Measurements from ENCODE around the gene SORCS2.
A peak's percentile ranks its signal among the peaks of the same experiment; 100 is the strongest.

The SORCS2 gene

DNA sequence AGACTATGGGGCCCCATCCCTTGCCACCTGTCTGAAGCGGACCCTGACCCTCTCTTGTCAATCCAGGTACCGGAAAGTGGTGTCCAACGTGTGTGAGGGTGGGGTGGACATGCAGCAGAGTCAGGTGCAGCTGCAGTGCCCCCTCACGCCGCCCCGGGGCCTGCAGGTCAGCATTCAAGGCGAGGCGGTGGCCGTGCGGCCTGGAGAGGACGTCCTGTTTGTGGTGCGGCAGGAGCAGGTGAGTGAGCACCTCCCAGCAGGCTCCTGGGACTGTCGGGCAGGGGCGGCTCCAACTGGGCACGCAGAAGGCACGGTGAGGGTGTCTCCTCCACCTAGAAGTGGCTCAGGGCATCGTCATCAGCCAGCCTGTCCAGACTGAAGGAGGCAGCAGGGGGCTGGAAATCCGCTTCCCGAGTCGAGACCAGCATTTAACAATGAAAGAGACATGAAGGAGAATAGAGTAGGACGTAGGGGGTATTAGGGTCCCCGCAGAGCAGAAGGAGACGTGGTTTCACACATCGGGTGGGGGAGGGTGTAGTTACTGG lies 525.7 kb downstream of the SORCS2 start:
- no peak for DNase-seq

DNA sequence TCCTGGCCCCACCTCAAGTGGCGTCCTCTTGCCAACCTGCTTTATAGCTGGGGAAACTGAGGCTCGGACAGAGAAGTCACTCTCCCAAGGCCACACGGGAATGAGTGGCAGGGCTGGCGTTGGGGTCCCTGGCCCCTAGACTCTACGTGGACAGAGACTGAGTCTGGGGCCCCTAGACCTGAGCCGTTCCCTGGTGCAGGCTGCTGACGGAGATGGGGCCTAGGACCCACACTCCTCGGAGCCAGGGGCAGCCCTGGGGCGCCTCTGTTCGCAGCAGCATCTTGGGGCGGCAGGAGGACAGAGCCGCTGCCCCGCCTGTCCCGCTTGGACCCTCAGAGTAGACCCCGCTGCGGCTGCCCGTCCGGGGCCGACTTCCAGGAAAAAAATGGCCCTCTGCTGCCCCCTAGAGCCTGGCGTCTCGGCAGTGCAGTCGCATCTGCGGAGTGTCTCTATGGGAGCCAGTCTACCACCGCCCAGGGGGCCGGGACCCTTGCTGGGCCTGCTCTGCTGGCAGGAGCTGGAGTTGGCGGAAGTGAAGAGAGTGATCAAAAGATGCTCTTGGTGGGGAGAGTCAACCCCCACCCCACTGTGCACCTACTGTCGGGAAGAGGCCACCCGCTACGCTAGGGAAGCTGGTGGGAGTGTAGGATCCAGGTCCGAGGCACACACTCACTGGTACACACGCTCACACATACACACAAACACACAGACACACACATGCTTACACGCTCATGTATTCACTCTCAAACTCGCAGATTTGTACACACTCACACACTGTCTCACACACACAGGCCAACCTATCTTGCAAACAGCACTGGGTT lies 527.2 kb downstream of the SORCS2 start:
- DNase-seq: peak in 45 of 51 donors; percentile 3 to 75 (median 38)

DNA sequence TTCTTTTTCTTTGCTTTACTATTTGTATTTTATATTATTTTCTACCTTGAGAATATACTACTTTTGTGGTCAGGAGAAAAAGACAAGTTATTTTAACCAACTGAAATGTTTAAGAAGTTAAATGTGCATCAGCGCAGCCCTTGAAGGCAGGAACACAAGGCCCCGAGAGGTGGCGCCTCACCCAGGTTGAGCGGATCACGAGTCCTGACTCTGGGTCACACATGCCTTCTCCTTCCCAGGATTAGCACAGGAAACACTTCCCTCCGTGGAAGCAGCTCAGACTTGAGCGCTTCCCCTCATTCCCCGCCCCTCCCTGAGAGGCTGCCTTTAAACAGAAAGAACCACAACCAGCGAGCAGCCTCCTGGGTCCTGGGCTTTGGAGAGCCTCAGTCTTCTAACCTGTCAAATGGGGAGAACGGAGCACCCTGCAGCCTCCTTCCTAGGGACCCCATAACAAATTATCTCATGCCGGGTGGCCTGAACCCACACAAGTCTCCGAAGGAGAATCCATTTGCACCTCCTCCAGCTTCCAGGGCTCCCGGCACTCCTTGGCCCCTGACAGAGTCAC lies 529.7 kb downstream of the SORCS2 start:
- DNase-seq: no peak

DNA sequence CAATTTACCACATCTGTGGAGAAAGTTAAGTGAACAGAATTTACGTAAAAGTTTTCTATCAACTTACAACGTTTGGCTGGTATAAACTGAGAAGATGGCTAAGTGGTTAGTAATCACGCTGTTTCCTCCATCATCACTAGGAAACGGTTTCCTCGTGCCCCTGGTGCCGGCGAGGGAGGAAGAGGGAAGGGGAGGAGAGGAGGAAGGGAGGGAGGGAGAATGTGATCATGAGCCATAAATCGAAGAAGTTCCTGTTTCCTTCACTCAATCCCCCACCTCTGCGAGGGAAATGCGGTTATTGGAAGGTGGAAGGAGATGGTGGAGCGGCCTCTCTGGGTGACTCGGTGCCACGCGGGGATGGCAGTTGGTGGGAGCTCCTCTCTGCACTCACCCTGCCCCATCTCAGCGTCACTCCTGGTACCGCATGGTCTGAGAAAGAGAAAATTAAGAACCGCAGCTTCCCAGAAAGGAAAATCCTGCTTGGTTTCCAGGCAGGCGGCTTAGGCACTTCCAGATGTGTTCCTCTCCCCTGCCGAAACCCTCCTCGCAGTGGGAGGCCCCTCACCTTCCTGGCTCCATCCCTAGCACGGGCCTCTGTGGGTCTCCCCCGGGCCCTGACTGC lies 530.5 kb downstream of the SORCS2 start:
- DNase-seq: no peak

DNA sequence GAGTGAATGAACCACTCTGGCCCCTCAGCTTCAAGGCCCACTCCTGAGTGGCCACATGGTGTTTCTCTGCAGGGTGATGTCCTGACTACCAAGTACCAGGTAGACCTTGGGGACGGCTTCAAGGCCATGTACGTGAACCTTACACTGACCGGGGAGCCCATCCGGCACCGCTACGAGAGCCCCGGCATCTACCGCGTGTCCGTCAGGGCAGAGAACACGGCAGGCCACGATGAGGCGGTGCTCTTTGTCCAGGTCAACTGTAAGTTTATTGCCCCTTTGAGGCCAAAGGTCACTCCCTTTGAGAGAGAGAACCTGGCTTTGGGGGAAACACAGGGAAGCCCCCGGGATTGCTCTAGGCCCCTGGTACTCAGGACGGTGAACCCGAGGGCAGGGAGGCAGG lies 531.3 kb downstream of the SORCS2 start:
- no peak for DNase-seq

DNA sequence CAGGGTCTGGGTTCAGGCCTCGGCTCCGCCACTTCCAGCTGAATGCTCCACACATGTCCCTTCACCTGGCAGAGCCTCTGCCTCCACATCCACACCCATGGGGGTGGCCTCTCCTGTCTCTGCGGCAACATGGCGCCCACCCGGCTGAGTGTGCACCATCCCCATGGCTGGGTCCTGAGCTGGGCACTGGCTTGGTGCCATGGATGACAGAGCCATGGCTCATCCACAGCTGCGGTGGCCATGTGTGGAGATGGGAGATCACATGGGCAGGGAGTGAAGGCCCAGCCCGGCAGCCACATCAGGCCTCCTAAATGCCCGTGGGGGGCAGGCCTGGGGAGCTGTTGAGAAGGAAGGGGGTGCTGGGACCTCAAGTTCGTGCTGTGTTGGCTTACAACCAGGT lies 533.6 kb downstream of the SORCS2 start:
- DNase-seq: peak in 10 of 51 donors; percentile 17 to 44 (median 22)

DNA sequence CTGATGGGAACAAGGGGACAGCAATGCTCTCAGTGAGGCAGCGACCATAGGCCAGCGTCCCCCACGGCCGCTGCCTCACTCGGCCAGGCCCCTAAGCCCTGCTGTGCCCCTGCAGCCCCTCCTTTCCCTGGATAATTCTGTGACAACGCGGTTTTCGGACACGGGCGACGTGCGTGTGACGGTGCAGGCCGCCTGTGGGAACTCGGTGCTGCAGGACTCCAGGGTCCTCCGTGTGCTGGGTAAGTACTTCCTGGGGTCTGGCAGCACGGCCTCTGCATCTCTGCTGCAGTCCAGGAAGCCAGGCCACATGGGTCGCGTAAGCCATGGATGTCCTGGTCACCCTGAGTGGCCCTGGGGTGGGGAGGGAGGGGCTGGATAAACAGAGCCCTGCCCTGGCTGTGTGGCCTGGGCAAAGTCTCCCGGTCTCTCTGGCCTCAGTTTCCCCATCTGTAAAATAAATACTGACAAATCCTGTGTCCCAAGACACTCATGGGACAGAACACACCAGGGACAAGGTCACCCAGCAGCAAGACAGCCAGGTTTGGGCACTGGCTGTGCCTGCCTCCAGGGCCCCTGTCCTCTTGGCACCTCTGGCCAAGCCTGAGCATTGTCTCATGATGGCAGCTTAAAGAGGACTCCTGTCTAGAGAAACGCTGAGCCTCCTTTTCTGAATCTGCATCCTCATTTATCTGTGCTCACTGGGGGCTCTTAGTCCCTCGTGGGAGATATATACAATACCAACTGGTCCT lies 534.5 kb downstream of the SORCS2 start:
- no peak for DNase-seq

DNA sequence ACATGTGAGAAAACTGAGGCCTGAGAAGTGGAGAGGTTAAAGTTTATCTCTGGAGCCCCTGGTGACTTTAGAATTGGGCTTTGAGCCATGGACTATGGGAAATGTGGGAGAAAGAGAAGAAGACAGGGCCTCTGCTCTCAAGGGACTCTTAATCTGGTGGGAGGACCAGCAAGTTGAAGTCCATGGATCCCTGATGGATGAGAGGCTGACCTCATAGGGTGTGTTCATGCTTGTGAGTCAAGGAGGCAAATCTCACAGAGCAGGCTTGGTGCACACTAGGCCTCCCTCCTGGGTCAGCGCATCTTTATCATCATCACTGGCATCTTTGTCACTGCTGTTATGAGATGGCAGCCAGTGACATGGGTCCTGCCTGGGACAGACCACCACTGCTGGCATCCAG lies 535.4 kb downstream of the SORCS2 start:
- DNase-seq: no peak

DNA sequence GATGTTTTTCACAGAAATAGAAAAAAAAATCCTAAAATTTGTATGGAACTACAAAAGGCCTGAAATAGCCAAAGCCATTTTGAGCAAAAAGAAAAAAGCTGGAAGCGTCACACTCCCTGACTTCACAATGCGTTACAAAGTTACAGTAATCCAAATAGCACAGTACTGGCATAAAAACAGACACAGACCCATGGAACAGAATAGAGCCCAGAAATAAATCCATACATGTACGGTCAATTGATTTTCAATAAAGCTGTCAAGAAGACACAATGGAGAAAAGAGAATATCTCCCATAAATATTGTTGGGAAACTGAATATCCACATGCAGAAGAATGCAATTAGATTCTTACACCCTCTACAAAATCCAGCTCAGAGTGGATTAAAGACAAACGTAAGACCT lies 539.1 kb downstream of the SORCS2 start:
- DNase-seq: no peak

DNA sequence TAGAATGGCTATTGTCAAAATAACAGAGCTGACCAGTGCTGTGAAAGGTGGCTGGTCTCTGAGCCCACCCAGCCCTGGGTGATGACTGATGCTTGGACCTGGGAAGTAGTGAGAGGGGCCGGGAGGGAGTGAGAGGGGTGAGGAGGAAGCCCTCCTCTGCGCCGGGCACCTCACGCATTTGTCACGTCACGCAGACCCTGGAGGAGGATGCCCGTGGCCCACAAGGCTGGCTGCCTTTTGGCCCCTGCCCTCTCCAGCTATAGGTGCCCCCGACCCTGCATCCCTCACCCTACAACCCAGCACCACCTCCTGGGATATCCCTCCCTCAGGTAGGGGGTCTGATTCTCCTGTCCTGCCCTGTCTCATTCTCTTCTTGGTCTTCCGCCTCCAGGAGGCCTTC lies 539.9 kb downstream of the SORCS2 start:
- DNase-seq: no peak

DNA sequence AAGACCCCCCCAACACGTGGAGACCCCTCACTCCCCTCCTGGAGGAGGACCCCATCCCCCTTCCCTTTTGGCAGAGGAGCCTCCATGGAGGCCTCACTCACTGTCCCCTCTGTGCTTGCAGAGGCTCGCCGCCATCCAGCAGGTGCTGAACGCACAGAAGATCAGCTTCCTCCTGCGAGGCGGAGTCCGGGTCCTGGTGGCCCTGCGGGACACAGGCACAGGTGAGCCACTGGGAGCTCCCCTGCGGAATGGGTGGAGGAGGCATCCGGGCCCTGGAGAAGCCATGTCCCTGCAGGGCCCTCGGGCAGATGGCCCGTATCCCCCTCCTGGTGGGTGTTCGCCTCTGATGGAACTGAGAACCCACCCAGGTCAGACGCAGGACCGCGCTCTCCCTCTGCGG lies 540.9 kb downstream of the SORCS2 start:
- no peak for DNase-seq

DNA sequence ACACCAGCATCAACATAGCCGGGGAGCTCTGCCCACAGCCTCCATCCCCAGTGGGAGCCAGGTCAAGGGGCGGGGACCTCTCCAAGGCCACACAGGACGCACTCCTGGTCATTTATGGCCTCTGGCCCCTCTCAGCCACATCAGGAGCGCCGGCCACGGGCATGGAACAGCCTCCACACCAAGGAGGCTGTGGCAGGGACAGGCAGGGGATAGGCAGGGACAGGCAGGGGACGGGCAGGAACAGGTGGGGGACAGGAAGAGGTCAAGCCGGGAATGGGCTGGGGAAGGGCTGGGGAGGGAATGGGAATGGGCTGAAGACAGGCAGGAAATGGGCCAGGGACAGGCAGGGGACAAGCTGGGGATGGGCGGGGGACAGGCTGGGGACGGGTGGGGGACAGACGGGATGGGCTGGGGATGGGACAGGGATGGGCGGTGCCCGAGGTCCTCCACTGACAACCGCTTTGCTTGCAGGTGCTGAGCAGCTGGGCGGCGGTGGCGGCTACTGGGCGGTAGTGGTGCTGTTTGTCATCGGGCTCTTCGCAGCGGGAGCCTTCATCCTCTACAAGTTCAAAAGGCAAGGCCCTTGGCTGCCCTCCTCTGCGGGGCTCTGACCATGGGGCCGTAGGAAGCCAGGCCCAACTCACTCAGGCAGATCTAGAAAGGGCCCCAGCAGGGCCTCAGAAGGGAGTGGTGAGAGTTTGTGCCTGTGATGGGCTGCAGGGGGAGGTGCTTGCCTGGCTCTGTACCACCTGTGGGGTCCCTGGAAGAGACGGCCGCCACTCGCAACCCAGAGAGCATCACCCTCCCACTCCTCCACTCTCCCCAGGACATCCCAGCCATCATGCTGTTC lies 541.7 kb downstream of the SORCS2 start:
- no peak for DNase-seq

DNA sequence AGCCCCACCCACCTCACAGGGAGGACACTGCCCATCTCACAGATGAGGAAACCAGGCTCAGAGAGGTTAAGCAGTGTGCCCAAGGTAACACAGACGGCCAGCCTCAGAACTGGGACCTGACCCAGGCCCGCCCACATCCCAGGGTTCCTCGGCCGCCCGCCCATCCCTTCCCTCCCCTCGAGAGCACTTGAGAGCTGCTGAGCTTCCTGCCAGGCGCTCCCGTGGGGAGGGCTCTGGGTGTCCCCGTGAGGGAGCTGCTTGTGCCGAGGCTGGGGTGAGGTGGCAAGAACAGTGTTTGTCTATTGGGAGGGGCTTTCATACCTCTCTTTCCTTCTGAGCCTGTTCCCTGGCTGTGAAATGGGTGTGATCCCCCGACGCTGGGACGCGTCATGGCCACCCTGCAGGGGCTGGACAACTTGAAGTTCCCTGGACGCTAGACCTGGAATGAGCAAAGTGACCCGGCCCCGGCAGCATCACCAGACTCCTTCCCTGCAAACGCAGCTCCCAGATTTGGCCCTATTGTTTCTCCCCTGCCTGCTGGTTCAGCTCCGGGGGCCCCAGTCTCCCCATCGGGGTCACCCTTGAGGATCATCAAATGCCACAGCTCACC lies 542.4 kb downstream of the SORCS2 start:
- DNase-seq: no peak

DNA sequence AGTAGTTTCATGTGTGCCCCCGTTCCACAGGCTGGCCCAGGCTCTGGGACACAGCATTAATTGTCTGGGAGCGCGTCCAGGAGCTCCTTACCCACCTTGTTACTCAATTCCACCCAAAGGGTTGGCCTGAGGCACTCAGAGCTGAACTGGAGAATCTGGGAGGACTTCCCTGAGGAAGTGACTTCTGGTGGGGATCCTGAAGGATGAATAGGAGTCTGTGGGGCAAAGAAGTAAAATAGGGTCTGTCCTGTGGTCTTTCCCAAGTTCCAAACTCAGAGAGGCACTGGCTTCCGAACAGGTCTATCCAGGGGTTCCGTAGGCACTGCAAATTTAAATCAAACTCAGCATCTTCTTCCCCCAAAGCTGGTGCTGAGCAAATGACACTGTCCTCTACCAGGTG lies 543.1 kb downstream of the SORCS2 start:
- DNase-seq: no peak

DNA sequence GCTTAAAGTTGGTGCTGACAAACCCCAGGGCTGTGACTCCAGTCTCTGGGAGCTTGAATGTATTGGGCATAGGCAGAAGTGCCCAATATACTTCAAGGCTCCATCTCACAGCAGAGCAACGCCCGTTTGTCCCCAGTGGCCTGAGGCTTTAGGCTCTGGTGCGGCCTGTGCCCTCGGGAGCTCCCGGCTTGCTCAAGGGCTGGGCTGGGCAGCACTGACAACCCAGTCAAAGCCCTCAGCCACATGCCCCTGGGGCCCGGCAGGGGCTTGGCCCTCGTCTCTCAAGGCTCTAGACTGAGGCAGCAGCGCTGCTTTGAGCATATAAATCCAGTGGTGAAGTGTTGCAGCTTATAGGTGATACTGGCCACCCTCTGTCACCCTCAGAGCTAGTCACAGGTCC lies 543.6 kb downstream of the SORCS2 start:
- no peak for DNase-seq

DNA sequence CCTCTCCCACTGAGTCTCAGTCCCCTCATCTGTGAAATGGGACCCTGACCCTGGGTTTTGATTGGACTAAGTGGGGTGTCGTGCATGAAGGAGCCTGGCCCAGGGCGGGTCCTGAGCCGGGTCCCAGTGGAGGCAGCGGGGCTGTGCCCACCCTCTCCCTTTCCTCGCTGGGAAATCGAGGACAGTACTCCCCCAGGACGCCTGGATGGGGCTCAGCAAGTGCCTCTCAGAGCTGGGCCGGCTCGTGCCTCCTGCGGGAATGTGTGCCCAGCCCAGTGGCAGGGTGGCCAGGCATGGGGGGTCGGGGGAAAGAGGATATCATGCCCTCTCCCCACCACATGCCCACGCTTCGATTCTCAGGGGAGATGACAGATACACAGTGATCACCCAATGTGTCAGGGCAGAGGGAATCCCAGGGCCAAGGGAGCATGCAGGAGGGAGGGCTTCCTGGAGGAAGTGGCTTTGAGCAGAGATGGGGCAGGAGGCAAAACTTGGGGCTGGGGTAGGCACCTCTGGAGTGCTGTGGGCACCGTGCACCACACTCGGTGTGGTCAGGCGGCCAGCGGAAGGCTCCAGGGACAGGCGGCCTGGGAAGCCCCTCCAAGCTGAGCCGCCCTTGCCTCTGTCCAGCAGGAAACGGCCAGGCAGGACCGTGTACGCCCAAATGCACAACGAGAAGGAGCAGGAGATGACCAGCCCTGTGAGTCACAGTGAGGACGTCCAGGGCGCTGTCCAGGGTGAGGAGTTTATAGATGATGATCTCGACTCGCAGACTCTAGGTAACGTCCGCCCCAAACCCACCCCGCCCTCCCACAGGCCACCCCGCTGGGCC lies 544.3 kb downstream of the SORCS2 start:
- DNase-seq: no peak

DNA sequence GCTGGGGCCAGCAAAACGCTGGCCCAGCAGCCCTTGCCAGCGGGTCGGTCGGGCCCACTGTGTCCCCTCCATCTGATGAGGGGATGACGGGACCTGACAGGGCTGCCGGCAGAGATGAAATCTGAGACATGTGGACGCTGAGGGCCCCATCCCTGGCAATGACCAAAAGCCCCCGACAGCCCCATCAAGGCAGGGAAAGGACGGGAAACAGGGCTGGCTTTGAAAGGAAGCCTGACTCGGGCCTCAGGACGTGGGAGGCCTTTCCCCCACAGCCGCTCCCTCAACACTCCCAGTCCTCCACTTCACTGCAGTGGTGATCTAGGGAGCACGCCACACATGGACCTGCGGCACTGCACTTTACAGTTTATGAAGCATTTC lies 544.9 kb downstream of the SORCS2 start:
- no peak for DNase-seq

DNA sequence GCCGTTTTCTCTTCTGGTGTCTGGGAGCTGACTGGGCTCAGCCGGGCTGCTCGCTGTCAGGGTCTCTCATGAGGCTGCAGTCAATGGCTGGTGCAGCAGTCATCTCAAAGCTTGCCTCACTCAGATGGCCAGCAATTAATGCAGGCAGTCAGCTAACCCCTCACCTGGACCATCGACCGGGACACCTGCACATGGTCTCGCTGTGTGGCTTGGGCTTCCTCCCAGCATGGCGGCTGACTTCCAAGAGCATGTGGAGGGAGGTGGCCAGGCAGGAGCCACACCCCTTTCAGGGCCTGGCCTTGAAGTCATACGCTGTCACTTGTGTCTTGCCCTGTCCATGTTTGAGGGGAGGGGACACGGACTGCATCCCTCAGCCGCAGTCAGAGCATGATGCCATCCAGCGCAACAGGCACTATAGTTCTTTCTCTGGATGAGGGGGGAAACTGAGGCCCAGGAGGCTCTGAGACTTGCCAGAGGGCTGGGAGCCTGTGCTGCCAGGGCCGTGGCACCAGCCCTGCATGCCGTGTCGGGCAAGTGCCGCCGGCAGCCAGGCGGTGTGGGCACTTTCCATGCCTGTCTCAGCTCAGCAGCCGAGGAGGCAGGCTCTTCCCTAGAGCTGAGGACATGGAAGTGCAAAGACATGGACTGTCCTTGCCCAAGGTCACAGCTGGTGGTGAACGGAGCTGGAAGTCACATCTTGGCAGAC lies 545.6 kb downstream of the SORCS2 start:
- DNase-seq: no peak

Data from hypothalamus (tissue), 51 donors.